BLaER1 treated with 17β-estradiol and CSF1 and Interleukin-3, amounts not matched to agents 10 nM and 100 nM (cell line): ENCODE data around the gene COL8A2.
A peak's percentile ranks its signal among the peaks of the same experiment; 100 is the strongest.

ENCODE experiments used
- H3K27ac ChIP-seq, 11 experiments: shearing (Covaris generic); formaldehyde crosslinking; 2 replicates each; pipeline ENCODE4 v1.8.1; 2022
- H3K27me3 ChIP-seq, 11 experiments: shearing (Covaris generic); formaldehyde crosslinking; 2 replicates each; pipeline ENCODE4 v1.8.1; 2022
- H3K36me3 ChIP-seq, 11 experiments: shearing (Covaris generic); formaldehyde crosslinking; 2 replicates each; pipeline ENCODE4 v1.8.1; 2022
- H3K4me1 ChIP-seq, 10 experiments: shearing (Covaris generic); formaldehyde crosslinking; 2 replicates each; pipeline ENCODE4 v1.8.1; 2022
- H3K4me2 ChIP-seq, 11 experiments: shearing (Covaris generic); formaldehyde crosslinking; 2 replicates each; pipeline ENCODE4 v1.8.1; 2022
- H3K4me3 ChIP-seq, 10 experiments: shearing (Covaris generic); formaldehyde crosslinking; 2 replicates each; pipeline ENCODE4 v1.8.1; 2022
- H3K9ac ChIP-seq, 11 experiments: shearing (Covaris generic); formaldehyde crosslinking; 2 replicates each; pipeline ENCODE4 v1.8.1; 2022
- H3K9me3 ChIP-seq, 11 experiments: shearing (Covaris generic); formaldehyde crosslinking; replicated peaks in 1 of 11; 2 replicates each; pipeline ENCODE4 v1.8.1; 2022
- H4K20me1 ChIP-seq, 11 experiments: shearing (Covaris generic); formaldehyde crosslinking; 2 replicates each; pipeline ENCODE4 v1.8.1; 2022
- Cebpa-rat ChIP-seq, 11 experiments: shearing (Covaris generic); IDR thresholded peaks; 2 replicates each; pipeline ENCODE4 v1.8.1; 2022

Gene COL8A2

GRCh38 chr1:36118447-36119204, 6.4 kb downstream of the COL8A2 start:
- H3K27ac ChIP-seq, result 0 out of 22 replicates have a peak overlapping the region, but pooled peaks of 1 of the 11 experiments have one; percentile 61
- no peak overlapping the region for H3K4me3 ChIP-seq
- peak overlapping the region in 5 of 11 experiments; percentile 42 to 78 (median 67); a peak in 7 of 22 replicates for H3K4me2 ChIP-seq
- no peaks in the 10 kb centered on the region for H3K9me3 ChIP-seq
- TF ChIP-seq Cebpa-rat (IDR thresholded peaks at IDR 0.05), result no peak
- H3K9ac ChIP-seq, result no peak overlapping the region
- no peaks in the 10 kb centered on the region for H3K36me3 ChIP-seq
- H3K4me1 ChIP-seq, result peaks cover 37 to 61% (median 48%) of the 10 kb centered on the region in 10 experiments
- peaks cover 0 to 24% (median 21%) of the 10 kb centered on the region in 11 experiments; a peak in 18 of 22 replicates for H3K27me3 ChIP-seq
- peaks cover 0 to 7% (median 0%) of the 10 kb centered on the region in 11 experiments; a peak in 1 of 22 replicates for H4K20me1 ChIP-seq

- H3K4me2 ChIP-seq, result no peak overlapping the region
- peaks cover 0 to 8% (median 5%) of the 10 kb centered on the region in 11 experiments; a peak in 17 of 22 replicates for H3K27me3 ChIP-seq
- H3K9me3 ChIP-seq, result no peaks in the 10 kb centered on the region
- no peak overlapping the region for H3K9ac ChIP-seq
- H3K4me1 ChIP-seq, result peaks cover 20 to 43% (median 32%) of the 10 kb centered on the region in 10 experiments
- TF ChIP-seq Cebpa-rat (IDR thresholded peaks at IDR 0.05), result no peak
- H3K36me3 ChIP-seq, result no peaks in the 10 kb centered on the region
- no peak overlapping the region for H3K4me3 ChIP-seq
- peaks cover 0 to 7% (median 0%) of the 10 kb centered on the region in 11 experiments; a peak in 1 of 22 replicates for H4K20me1 ChIP-seq
- no peak overlapping the region for H3K27ac ChIP-seq
Measured at GRCh38 chr1:36116901-36117300, 8.1 kb downstream of the COL8A2 start.

GRCh38 chr1:36115931-36116330, 9.1 kb downstream of the COL8A2 start:
- Histone ChIP-seq H3K36me3 (no peaks in the 10 kb centered on the region), H3K4me1 (peaks cover 18 to 37% (median 27%) of the 10 kb centered on the region in 10 experiments), H4K20me1 (peaks cover 0 to 7% (median 0%) of the 10 kb centered on the region in 11 experiments; a peak in 1 of 22 replicates), H3K27me3 (no peaks in the 10 kb centered on the region), H3K4me2 (peak overlapping the region in 3 of 11 experiments; percentile 12 to 44 (median 37); a peak in 4 of 22 replicates), H3K27ac (no peak overlapping the region), H3K9me3 (no peaks in the 10 kb centered on the region), H3K9ac (no peak overlapping the region; a peak in 1 of 22 replicates), H3K4me3 (no peak overlapping the region)
- TF ChIP-seq Cebpa-rat (IDR thresholded peaks at IDR 0.05), result no peak

GRCh38 chr1:36115200-36115669, 9.8 kb downstream of the COL8A2 start:
- Histone ChIP-seq H3K9ac (no peak overlapping the region), H3K4me2 (peak overlapping the region in 1 of 11 experiments; percentile 37; a peak in 1 of 22 replicates), H3K9me3 (no peaks in the 10 kb centered on the region), H4K20me1 (peaks cover 0 to 7% (median 0%) of the 10 kb centered on the region in 11 experiments; a peak in 1 of 22 replicates), H3K27me3 (no peaks in the 10 kb centered on the region), H3K4me1 (peaks cover 11 to 30% (median 22%) of the 10 kb centered on the region in 10 experiments), H3K4me3 (no peak overlapping the region), H3K36me3 (no peaks in the 10 kb centered on the region), H3K27ac (no peak overlapping the region)
- no peak for TF ChIP-seq Cebpa-rat (IDR thresholded peaks at IDR 0.05)

- H3K27ac ChIP-seq, result no peak overlapping the region
- TF ChIP-seq Cebpa-rat (IDR thresholded peaks at IDR 0.05), result no peak
- H3K4me3 ChIP-seq, result no peak overlapping the region
- H3K4me2 ChIP-seq, result peak overlapping the region in 8 of 11 experiments; percentile 10 to 62 (median 32); a peak in 12 of 22 replicates
- no peaks in the 10 kb centered on the region for H3K9me3 ChIP-seq
- H4K20me1 ChIP-seq, result peaks cover 0 to 7% (median 0%) of the 10 kb centered on the region in 11 experiments; a peak in 1 of 22 replicates
- no peak overlapping the region for H3K9ac ChIP-seq
- H3K4me1 ChIP-seq, result peaks cover 11 to 25% (median 17%) of the 10 kb centered on the region in 10 experiments
- no peaks in the 10 kb centered on the region for H3K36me3 ChIP-seq
- H3K27me3 ChIP-seq, result no peaks in the 10 kb centered on the region
Measured at GRCh38 chr1:36114371-36114770, 10.7 kb downstream of the COL8A2 start.

GRCh38 chr1:36112823-36113222, 12.2 kb downstream of the COL8A2 start:
- no peak for TF ChIP-seq Cebpa-rat (IDR thresholded peaks at IDR 0.05)

GRCh38 chr1:36111151-36111550, 13.9 kb downstream of the COL8A2 start:
- H3K27ac ChIP-seq, result no peak overlapping the region
- H3K9me3 ChIP-seq, result no peaks in the 10 kb centered on the region
- no peak overlapping the region for H3K4me2 ChIP-seq
- H3K9ac ChIP-seq, result no peak overlapping the region
- no peaks in the 10 kb centered on the region for H3K27me3 ChIP-seq
- H3K36me3 ChIP-seq, result no peaks in the 10 kb centered on the region
- no peak overlapping the region for H3K4me3 ChIP-seq
- H3K4me1 ChIP-seq, result peaks cover 4 to 49% (median 35%) of the 10 kb centered on the region in 10 experiments; a peak in 19 of 20 replicates
- peaks cover 0 to 7% (median 0%) of the 10 kb centered on the region in 11 experiments; a peak in 1 of 22 replicates for H4K20me1 ChIP-seq
- no peak for TF ChIP-seq Cebpa-rat (IDR thresholded peaks at IDR 0.05)

More at GRCh38 chr1:36112823-36113222, 12.2 kb downstream of the COL8A2 start:
- peaks cover 7 to 34% (median 27%) of the 10 kb centered on the region in 10 experiments; a peak in 19 of 20 replicates for H3K4me1 ChIP-seq
- no peak overlapping the region for H3K4me3 ChIP-seq
- peaks cover 0 to 7% (median 0%) of the 10 kb centered on the region in 11 experiments; a peak in 1 of 22 replicates for H4K20me1 ChIP-seq
- no peaks in the 10 kb centered on the region for H3K36me3 ChIP-seq
- no peak overlapping the region for H3K4me2 ChIP-seq
- H3K9ac ChIP-seq, result no peak overlapping the region
- H3K27ac ChIP-seq, result no peak overlapping the region
- no peaks in the 10 kb centered on the region for H3K27me3 ChIP-seq
- no peaks in the 10 kb centered on the region for H3K9me3 ChIP-seq

- Histone ChIP-seq H3K4me3 (no peak overlapping the region), H3K4me1 (peaks cover 0 to 44% (median 31%) of the 10 kb centered on the region in 10 experiments; a peak in 18 of 20 replicates), H3K36me3 (no peaks in the 10 kb centered on the region), H3K27ac (peak overlapping the region in 3 of 11 experiments; percentile 9 to 40 (median 35); a peak in 4 of 22 replicates), H3K9ac (peak overlapping the region in 5 of 11 experiments; percentile 19 to 48 (median 41); a peak in 5 of 22 replicates), H3K9me3 (no peaks in the 10 kb centered on the region), H3K4me2 (peak overlapping the region; percentile 13 to 76 (median 62); a peak in 19 of 22 replicates), H4K20me1 (no peaks in the 10 kb centered on the region), H3K27me3 (no peaks in the 10 kb centered on the region)
- no peak for TF ChIP-seq Cebpa-rat (IDR thresholded peaks at IDR 0.05)
Measured at GRCh38 chr1:36109041-36109679, 15.9 kb downstream of the COL8A2 start.
